ENCODE data around the gene CCDC144A.
"Not testable (repeated sequence)": the region's sequence is repeated elsewhere in the genome, so short reads cannot be mapped to it uniquely, and the experiment has no call there.

The CCDC144A gene

DNA sequence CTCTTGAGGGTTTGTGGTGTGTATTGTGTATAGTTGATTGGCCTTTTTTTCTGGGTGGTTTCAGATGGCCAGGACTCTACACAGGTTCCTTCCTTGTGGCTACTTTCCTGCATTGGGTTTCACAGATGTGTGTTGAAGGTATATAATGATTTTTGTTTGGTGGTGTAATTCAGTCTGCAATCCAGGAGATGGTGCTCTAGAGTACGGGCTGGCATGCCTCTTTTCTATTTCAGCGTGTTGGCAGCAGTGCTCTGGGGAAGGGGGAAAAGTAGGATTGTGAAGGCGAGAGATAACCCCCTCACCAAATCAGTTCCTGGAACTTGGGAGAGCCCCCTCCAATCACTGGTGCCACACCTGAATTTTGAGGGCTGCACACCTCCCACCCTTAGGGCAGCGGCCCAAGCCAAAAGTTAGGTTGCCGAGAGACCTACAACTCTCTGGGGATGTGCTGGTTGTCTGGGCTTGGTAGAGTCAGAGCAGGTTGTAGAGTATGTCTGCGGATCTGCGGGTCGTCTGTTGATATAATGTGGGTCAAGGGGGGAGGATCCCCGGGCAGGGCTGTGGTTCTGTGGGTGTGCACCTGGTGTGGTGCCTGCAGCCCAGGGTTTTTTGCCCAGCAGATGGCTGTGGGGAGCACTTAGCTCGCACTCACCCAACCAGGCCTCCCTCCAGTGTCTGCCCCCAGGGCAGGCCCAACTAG lies 61.3 kb downstream of the CCDC144A start:
- DNase-seq: not testable (repeated sequence)

- not testable (repeated sequence) for DNase-seq
Observed at GRCh38 chr17:16751924-16752287, 61.9 kb downstream of the CCDC144A start.

DNA sequence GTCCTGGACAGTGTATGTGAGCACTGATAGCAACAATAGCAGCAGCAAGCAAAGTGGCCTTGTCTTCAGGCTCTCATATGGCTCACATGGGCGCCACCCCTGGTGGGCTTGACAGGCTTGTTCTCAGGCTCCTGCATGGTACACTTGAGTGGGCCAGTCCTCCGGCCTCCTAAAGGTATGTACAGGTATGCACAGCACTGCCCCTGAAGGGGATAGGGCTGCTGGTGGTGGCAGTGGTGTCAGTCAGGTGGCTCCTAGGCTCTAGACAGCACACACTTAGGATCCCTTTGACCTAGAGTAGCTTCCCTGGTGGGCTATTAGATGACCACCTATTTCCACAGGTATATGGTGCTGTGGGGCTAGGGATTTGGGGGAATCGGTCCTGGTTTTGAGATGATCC lies 67.5 kb downstream of the CCDC144A start:
- DNase-seq: not testable (repeated sequence)

GRCh38 chr17:16758177-16758576 lies 68.1 kb downstream of the CCDC144A start:
- not testable (repeated sequence) for DNase-seq

- DNase-seq: not testable (repeated sequence)
Observed at GRCh38 chr17:16768290-16769175, 78.5 kb downstream of the CCDC144A start.

- not testable (repeated sequence) for DNase-seq
Observed at GRCh38 chr17:16772394-16773145, 82.5 kb downstream of the CCDC144A start.

DNA sequence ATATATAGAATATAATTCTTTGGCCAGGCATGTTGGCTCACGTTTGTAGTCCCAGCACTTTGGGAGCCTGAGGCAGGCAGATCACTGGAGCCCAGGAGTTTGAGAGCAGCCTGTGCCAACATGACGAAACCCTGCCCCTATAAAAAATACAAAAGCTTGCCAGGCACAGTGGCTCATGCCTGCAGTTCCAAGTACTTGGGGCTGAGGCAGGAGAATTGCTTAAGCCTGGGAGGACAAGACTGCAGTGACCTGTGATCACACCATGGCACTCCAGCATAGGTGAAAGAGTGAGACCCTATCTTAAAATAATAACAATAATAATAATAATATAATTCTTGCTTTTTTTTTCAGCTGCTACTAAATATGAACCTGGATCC lies 83.1 kb downstream of the CCDC144A start:
- DNase-seq: not testable (repeated sequence)

DNA sequence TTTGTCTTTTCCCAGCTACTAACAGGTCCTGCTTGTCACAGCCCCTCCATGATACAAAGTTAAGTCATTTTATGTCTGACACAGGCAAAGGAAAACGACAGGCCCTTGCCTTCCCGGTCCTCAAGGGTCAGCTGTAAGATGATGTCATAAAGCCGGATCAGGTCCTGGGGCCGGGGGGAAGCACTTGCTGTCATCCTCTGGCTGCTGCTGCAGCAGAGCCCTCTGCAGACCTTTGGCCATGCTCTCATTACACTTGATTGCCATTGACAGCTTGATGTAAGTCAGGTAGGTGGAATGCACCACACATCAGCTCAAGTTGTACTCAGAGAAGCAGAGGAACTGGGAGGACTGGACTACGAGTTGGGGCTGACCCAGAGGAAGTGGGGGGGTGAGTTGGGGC lies 97.8 kb downstream of the CCDC144A start:
- not testable (repeated sequence) for DNase-seq

DNA sequence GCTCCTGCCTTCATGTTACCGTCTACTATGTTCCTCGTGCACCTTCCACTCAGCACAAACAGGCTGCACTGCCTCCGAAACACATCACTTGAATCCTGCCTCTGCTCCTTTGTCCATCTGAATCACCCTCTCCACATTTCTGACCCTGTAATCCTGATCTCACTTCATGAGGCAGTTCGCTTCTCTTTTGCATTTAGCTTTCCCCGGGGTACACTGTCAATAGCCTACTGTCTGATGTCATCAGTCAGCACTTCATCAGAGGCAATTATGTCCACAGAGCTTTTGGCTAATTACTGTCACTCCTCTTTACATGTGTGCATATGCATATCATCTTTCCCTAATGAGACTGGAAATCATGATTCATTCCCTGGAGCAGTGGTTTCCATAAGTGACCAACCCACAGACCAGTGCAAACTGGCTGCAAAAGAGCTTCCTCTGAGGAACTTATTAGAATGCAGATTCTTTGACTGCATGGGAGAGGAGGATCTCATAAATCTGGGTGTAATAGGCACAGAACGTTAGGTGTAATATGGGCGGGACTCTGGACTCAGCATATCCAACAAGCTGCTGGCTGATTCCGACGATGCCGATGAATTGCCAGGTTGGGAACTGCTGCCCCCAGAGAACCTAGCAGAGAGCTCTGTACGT lies 99.0 kb downstream of the CCDC144A start:
- DNase-seq: not testable (repeated sequence)

DNA sequence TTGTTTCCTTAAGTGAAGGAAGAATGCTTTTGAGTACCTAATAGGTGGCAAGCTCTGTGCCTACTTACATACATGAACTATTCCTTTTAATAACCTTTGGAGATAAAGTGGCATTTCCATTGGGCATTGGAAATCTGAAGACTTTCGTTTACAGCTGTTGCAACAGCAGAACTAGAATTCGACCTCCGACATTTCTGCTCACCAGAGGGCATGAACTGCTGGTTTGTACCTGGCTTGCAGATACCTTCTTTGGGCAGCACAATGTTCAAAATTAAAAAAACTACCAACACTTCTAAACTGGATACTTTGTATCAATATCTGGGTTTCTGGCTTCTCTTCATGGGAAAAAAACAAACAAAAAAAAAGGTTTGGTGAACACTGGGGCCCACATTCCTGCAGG lies 99.6 kb downstream of the CCDC144A start:
- DNase-seq: not testable (repeated sequence)

DNA sequence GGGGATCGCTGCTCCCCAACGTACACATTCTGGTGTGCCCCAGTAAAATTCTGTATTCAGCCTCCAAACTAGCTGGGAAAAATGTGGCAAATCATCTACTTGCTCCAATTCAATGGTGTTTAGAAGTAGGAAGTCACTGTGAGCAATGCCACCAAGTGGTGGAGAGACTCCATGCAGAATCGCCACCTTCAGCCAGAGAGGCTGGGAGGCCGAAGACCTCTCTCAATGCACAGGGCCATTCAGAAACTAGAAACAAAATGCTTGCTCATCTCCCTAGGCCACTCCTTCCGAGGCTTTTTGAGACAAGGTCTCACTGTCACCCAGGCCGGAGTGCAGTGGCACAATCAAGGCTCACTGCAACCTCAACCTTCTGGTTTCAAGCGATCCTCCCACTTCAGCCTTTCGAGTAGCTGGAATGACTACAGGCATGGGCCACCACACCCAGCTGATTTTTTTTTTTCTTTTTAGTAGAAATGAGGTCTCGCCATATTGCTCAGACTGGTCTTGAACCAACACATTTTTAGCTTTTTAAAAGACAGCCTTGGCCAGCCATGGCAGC lies 100.4 kb downstream of the CCDC144A start:
- DNase-seq: not testable (repeated sequence)

- DNase-seq: not testable (repeated sequence)
Observed at GRCh38 chr17:16794215-16794614, 104.2 kb downstream of the CCDC144A start.

- DNase-seq: not testable (repeated sequence)
Observed at GRCh38 chr17:16795894-16796293, 105.9 kb downstream of the CCDC144A start.

GRCh38 chr17:16804851-16805250 lies 114.8 kb downstream of the CCDC144A start:
- DNase-seq: not testable (repeated sequence)

DNA sequence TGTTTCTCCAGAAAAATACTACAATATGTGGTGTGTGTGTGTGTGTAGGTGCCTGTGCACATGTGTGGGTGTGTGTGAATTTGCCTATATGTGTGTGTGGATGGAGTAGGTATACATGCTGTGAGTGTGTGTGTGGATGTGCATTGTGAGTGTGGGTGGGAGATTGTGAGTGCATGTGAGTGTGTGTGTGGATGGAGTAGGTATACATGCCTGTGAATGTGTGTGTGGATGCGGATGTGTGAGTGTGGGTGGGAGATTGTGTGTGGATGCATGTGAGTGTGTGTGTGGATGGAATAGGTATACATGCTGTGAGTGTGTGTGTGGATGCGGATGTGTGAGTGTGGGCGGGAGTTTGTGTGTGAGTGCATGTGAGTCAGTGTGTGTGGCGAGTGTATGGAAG lies 116.6 kb downstream of the CCDC144A start:
- not testable (repeated sequence) for DNase-seq

DNA sequence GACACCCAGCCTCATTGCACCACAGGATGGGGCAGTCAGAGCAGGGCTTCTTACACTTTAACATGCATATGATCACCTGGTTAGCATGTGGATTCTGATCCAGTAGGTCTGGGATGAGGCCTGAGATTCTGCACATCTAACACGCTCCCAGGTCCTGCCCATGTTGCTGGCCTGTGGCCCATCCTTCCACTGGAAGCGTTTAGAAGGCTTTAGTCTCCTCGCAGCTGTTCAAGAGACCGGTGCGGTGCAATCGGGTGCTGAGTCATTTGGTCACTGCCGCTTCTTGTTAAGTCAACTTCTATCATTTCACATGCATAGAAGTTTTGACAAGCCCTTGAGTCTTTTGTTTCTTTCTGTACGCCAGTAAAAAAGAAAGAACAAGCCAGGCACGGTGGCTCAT lies 117.6 kb downstream of the CCDC144A start:
- DNase-seq: not testable (repeated sequence)

DNA sequence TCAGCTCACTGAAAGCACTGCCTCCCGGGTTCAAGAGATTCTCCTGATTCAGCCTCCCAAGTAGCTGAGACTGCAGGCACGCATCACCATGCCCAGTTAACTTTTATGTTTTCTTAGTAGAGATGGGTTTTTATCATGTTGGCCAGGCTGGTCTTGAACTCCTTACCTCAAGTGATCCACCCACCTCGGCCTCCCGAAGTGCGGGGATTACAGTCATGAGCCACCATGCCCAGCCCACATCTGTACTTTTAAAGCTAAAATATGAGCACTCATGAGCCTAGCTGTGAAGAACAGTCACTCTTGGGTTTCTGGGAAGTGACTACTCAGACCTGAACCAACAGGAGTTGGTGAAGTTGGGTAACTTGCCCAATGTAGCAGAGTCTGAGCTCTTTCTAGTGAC lies 120.2 kb downstream of the CCDC144A start:
- not testable (repeated sequence) for DNase-seq

- not testable (repeated sequence) for DNase-seq
Observed at GRCh38 chr17:16812126-16812525, 122.1 kb downstream of the CCDC144A start.

DNA sequence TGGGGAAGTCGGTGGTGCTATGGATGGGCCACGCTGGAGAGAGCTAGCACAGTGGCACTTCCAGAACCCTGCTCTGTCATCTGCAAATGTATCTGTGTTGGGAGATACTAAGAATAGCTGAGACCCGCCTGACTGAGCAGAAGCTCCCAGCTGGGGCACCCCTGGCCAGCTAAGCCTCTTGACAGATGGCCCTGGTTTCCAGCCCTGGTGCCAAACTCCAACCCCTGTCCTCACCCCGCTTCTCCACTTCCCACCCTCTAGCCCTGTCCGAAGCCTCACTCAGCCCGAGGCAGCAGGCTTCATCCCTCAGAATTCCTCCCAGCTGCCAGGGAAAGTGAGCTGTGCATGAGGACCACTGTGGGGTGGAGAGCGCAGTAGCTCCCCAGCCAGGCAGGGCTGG lies 124.4 kb downstream of the CCDC144A start:
- DNase-seq: peak; percentile 32

DNA sequence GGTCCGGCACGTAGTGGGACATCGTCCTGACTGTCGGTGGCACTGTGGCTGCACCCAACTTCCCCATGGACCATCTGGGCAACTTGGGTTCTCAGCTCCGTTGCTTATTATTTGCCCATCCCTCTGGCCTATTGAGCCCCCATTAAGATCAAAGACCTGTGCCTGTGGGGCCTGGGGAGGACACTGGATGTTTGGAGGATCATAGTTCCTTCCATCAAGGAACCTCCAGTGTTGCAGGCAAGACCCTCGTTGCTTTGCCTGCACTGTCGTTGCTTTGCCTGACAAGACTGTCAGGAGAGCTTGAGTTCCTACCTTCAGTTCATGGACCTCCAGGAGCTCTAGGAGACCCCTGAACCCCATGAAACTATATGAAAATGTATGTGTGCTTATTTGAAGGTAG lies 127.2 kb downstream of the CCDC144A start:
- no peak for DNase-seq

GRCh38 chr17:16817940-16818339 lies 127.9 kb downstream of the CCDC144A start:
- not testable (repeated sequence) for DNase-seq

DNA sequence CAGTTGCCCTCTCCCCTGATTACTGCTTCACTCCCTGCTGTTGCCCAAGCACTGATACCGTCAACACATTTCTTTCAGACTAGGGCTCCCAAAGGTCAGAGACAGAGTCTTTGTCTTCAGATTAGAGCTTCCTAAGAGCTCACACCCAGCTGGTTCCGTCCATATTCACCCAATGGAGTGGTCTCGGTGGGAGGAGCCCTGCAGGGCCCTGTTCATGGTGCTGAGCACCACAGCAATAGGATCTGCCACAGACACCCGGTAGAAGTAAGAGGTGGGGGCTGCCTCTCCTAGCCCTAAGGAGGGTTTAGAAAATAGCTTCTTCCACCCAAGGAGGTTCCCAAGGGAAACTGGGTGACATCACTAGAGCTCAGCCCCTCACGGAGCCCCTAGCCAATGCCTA lies 128.3 kb downstream of the CCDC144A start:
- DNase-seq: no peak
